ENCODE data around the gene SMIM36.

DNA sequence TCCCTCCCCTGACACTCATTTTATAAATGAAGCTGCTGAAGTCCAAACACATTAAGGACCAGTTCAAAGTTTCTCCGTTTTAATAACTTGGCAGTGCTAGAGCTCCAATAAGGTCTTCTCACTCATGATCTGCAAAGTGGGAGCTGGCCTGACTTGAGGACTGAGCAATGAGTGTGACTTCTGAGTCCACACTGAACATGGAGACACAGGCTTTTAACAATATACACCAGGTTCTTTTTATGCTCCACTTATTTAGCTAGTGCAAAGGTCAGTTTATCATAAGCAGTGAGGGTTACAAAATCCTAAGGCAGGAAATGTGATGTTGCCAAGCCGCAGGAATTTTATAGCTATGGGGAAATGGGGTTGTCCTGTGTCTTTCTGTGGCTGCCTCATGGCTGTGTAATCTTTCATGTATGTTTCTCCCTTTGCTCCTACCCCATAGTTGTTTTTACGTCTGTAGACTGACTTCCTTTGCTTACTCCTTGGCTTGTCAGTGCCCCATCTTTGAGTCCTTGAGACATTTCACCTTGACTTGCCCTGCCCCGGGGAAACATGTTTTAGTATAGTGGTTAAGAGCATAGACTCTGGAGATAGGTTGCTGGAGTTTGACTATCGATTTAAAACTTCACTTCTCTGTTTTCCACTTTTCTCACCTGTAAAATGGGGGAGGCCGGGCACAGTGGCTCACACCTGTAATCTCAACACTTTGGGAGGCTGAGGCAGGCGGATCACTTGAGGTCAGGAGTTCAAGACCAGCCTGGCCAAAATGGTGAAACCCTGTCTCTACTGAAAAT, 77.4 kb downstream of the SMIM36 start:
- TF ChIP-seq, protein P1, sequence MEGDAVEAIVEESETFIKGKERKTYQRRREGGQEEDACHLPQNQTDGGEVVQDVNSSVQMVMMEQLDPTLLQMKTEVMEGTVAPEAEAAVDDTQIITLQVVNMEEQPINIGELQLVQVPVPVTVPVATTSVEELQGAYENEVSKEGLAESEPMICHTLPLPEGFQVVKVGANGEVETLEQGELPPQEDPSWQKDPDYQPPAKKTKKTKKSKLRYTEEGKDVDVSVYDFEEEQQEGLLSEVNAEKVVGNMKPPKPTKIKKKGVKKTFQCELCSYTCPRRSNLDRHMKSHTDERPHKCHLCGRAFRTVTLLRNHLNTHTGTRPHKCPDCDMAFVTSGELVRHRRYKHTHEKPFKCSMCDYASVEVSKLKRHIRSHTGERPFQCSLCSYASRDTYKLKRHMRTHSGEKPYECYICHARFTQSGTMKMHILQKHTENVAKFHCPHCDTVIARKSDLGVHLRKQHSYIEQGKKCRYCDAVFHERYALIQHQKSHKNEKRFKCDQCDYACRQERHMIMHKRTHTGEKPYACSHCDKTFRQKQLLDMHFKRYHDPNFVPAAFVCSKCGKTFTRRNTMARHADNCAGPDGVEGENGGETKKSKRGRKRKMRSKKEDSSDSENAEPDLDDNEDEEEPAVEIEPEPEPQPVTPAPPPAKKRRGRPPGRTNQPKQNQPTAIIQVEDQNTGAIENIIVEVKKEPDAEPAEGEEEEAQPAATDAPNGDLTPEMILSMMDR (IDR thresholded peaks at IDR 0.05): no peak
- TF ChIP-seq POLR2A (IDR thresholded peaks at IDR 0.05) (no peak), EP300 (IDR thresholded peaks at IDR 0.05) (no peak)
